ENCODE data around the gene IFT27. TPM values are rescaled to one million over a fixed set of nuclear protein-coding genes. Genes with fewer than 3 reads are reported as not detected.

Gene IFT27
- total RNA-seq, 4 donors from 2014 or later = 5.8 to 22.7 (median 12.9) TPM

GRCh38 chr22:36714110-36714509 lies 61.8 kb downstream of the IFT27 start:
- in situ Hi-C loops (cut with MboI; ENCODE audit: low pct_ligation_motif_present in 1 of 4, low pct_unique_long_range_greater_than_20kb in 1 of 4, low sequenced_read_pairs in 3 of 4) (no loop called here), intact Hi-C loops (cut with DNase I; ENCODE audit: low total_unique reads) (no loop called here)
- Histone ChIP-seq H3K36me3 (no peaks in the 10 kb centered on the region), H3K4me3 (no peak overlapping the region), H3K4me1 (no peaks in the 10 kb centered on the region), H3K27ac (no peak overlapping the region), H3K27me3 (peaks cover 10% of the 10 kb centered on the region), H3K9me3 (no peaks in the 10 kb centered on the region)
- 77 to 83% methylated on average over 2 of the region's 2 CpGs for WGBS, 2 donors (ENCODE audit: low coverage in 1 of 2)
- TF ChIP-seq POLR2A (IDR thresholded peaks at IDR 0.05) (no peak), POLR2AphosphoS5 (IDR thresholded peaks at IDR 0.05) (no peak), CTCF (IDR thresholded peaks at IDR 0.05) (no peak), EP300 (IDR thresholded peaks at IDR 0.05; ENCODE audit: low read depth) (no peak)
- DNase-seq = no peak

GRCh38 chr22:36713436-36713835 lies 62.5 kb downstream of the IFT27 start:
- in situ Hi-C loops (cut with MboI; ENCODE audit: low pct_ligation_motif_present in 1 of 4, low pct_unique_long_range_greater_than_20kb in 1 of 4, low sequenced_read_pairs in 3 of 4) (no loop called here), intact Hi-C loops (cut with DNase I; ENCODE audit: low total_unique reads) (no loop called here)
- WGBS, 2 donors (ENCODE audit: low coverage in 1 of 2) = 79 to 92% methylated on average over 3 to 5 of the region's 5 CpGs

More at GRCh38 chr22:36713436-36713835, 62.5 kb downstream of the IFT27 start:
- Histone ChIP-seq H3K27ac (no peak overlapping the region), H3K36me3 (no peaks in the 10 kb centered on the region), H3K4me3 (no peak overlapping the region), H3K27me3 (peaks cover 12% of the 10 kb centered on the region), H3K4me1 (no peaks in the 10 kb centered on the region), H3K9me3 (no peaks in the 10 kb centered on the region)
- TF ChIP-seq EP300 (IDR thresholded peaks at IDR 0.05; ENCODE audit: low read depth) = no peak
- TF ChIP-seq CTCF (IDR thresholded peaks at IDR 0.05) = no peak
- TF ChIP-seq POLR2AphosphoS5 (IDR thresholded peaks at IDR 0.05) = no peak
- no peak for TF ChIP-seq POLR2A (IDR thresholded peaks at IDR 0.05)
- DNase-seq = no peak

Other genes starting within 250 kb of the IFT27 start
- gene EIF3D, start 247.0 kb downstream of the IFT27 start, total RNA-seq = 100 to 1,000 TPM in 3 of 4 donors, 10 to 100 TPM in 1; 69.6 to 217 (median 146) TPM
- not detected for gene CACNG2, start 72.4 kb downstream of the IFT27 start, total RNA-seq
- gene PVALB, start 40.9 kb upstream of the IFT27 start, total RNA-seq = 1 to 10 TPM in 1 of 4 donors, not detected in 3; 2.7 TPM
- gene NCF4, start 84.9 kb upstream of the IFT27 start, total RNA-seq = 10 to 100 TPM in 3 of 4 donors, 1 to 10 TPM in 1; 9.4 to 98.7 (median 23.5) TPM
- 1 to 10 TPM; 1.2 to 9.7 (median 6.0) TPM for gene CSF2RB, start 137.5 kb upstream of the IFT27 start, total RNA-seq
- gene TST, start 243.3 kb upstream of the IFT27 start, total RNA-seq = 100 to 1,000 TPM; 246 to 719 (median 557) TPM
- 100 to 1,000 TPM; 407 to 964 (median 541) TPM for gene MPST, start 243.6 kb upstream of the IFT27 start, total RNA-seq

Data from transverse colon (tissue), 4 donors.